Epithelial cell of prostate (primary cell): Measurements from ENCODE around the gene CDK5.
"Not testable (repeated sequence)": the region's sequence is repeated elsewhere in the genome, so short reads cannot be mapped to it uniquely, and the experiment has no call there.

Experiments
- DNase-seq: peaks from one replicate; pipeline ENCODE4 v3.0.0-alpha.2; 2011; ENCODE audit warnings: low read depth, low spot score
- H3K27ac ChIP-seq: fragments of 450-650 bp; 2 replicates; pipeline ENCODE4 v1.5.1; 2017; ENCODE audit warnings: mild to moderate bottlenecking

CDK5 gene

DNA sequence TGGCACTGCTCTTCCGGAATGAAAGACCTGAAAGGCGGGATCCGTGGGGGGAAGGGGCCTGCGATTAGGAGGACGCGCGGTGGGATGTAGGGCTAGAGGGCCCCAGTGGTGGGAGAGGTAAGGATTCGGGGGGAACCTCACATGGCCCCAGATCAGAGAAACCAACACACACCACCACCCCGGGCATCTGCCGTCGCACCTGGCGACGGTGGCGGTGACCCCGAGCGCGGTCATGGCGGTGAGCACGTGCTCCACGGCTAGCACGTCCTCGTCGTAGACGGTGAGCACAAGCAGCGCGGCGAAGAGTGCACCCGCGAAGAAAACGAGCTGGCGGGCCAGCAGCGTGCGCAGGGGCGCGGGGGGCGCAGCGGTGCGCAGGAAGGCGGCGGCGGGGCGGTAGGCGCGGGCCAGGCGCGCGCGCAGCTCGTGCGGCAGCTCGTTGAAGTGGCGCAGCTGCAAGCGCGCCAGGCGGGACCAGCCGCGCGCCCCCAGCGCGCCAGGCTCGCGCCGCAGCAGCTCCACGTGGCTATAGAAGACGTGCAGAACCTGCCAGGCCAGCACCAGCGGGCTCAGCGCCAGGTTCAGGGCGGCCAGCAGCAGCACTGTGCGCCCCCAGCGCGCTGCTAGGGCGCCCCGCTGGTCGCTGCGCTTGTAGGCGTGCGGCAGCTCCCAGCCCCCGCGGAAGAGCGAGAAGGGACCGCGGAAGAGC is 39.1 kb downstream of the CDK5 start:
- DNase-seq: no peak
- H3K27ac ChIP-seq: no peak overlapping the region

DNA sequence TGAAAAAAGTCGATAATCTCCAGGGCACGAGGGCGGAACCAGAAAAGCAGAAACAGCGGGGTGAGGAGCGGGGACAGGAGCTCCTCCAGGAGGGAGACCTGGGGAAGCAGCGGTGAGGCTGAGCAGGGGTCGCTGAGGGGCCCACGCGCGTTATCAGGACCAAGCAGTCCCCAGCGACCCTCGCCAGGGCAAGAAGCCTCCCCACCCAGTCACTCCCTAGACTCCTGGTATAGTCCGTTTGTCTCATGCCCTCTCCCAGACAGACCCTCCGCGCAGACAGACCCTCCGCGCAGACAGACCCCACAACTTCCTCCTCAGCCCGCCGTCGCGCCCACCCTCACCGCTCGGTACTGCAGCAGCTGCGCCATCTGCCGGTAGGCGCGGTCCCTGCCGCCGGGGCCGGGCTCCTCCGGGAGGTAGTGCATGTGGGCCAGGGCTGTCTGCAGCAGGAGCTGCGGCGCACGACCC is 39.7 kb downstream of the CDK5 start:
- no peak overlapping the region for H3K27ac ChIP-seq
- no peak for DNase-seq

DNA sequence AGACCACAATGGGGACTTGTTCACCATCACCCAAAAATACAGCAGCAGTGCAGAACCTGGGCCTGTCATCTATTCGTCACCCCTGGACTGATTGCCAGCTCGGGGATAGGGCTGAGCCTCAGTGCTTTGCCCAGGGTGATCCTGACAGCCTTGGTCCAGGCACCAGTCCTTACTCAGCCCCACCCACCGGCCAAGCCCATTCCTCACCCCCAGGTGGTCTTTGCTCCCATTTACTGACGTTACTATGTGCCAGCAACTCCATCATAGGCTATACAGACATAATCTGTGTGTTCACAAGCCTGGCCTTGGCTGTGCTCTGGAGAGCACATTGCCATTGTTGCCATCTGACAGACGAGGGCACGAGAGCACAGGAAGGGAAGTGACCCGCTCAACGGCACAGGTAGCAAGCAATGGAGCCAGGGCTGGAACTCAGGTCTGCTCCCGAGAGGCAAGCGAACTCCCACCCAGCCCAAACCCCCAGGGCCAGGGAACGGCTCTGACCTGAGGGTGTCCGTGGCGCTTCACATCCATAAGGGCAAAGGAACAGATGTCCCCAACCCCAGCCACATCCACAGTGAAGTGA is 40.2 kb downstream of the CDK5 start:
- no peak overlapping the region for H3K27ac ChIP-seq
- DNase-seq: no peak

DNA sequence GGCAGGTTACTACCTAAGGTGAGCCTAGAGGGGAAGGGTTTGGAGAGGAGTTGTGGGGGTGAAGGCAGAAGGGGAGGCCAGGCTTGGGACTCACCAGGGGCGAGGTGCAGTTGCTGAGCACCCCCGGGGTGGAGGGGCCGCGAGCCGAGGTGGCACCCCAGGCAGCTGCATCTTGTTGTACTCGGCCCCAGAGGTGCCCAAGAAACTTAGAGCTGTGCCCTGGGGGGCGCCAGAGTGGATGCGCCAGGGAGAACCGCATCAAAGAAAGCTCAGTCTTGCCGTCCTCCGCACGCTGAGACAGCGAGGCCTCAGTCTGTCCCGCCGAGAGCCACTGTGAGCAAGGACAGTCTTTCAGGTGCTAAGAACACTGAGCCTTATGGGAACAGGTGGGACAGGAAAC is 40.8 kb downstream of the CDK5 start:
- no peak overlapping the region for H3K27ac ChIP-seq
- DNase-seq: no peak

DNA sequence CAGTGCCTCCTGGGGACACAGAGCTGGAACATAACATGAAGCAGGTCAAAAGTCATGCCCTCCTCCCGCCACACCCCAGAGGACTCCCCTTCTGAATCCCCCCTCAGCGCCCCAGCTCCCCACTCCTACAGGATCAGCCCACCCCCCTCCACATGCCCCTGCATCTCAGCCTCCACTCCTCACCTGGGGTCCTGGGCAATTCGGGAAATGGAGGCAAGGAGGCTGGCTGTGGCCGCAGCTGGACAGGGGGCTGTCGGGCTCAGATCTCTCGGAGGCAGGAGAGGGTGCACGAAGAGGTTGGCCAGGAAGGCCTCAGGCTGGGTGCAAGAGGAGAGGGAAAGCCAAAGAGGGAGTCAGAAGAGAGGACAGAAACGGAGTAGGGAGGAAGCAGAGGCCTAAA is 41.2 kb downstream of the CDK5 start:
- H3K27ac ChIP-seq: no peak overlapping the region
- no peak for DNase-seq

DNA sequence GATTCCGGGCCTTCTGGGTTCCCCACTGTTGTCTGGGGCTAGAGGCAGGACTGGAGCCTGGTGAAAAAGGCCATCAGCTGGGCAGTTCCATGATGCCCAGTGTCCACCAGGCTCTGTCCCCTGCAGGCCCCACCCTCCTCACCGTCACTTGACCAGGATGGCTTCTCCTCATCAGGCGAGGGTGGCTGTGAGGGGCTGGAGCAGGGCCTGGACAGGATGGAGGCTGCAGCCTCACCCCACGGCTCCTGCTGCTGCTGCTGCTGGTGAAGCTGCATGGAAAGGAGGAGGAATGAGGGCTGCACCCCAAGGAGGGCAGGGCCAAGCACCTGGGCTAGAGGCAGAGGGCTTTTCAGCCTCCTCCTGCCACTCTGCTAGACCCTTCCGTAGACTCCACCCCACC is 41.7 kb downstream of the CDK5 start:
- DNase-seq: no peak
- H3K27ac ChIP-seq: no peak overlapping the region

DNA sequence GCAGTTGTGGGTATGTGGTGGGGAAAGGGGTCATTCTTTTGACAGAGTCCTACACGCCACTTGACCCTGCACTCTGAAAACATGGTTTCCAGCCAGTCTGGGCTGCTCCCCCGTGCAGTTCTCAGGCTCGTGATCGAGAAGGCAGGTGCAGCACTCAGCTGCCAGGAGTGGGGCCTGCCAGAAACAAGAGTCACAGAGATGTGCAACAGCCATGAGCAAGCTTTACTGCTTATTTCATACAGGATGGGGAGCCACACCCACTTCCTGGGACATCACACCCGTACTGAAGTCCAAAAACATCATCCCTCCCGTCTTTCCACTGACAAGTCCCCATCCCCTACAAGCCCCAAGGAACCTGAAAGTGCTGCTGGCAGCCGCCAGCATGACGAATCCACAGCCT is 42.7 kb downstream of the CDK5 start:
- DNase-seq: no peak
- no peak overlapping the region for H3K27ac ChIP-seq

DNA sequence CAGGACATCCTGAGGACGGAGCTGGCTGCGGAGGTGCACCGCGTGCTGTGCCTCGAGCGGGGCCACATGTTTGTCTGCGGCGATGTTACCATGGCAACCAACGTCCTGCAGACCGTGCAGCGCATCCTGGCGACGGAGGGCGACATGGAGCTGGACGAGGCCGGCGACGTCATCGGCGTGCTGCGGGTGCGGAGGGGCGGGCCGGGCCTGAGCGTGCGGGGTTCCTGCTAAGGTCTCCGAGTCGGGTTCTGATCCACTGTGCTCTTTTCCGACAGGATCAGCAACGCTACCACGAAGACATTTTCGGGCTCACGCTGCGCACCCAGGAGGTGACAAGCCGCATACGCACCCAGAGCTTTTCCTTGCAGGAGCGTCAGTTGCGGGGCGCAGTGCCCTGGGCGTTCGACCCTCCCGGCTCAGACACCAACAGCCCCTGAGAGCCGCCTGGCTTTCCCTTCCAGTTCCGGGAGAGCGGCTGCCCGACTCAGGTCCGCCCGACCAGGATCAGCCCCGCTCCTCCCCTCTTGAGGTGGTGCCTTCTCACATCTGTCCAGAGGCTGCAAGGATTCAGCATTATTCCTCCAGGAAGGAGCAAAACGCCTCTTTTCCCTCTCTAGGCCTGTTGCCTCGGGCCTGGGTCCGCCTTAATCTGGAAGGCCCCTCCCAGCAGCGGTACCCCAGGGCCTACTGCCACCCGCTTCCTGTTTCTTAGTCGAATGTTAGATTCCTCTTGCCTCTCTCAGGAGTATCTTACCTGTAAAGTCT is 43.8 kb downstream of the CDK5 start:
- no peak for DNase-seq
- H3K27ac ChIP-seq: no peak overlapping the region

DNA sequence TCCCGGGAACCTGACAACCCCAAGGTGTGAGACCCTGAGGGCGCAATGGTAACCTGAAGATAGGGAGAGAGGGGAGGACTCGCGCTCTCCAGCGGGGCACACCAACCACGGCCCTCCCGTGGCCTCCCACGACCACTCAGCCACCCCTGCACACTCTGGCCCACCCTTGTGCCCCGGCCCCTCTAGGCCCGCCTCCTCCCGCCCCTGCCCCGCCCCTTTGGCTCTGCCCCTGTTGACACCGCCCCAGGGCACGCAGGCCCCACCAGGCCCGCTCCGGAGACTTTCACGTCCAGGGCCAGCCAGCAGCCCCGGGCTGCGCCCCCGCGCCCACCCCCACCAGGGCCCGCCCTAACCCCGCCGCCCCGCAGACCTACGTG is 44.4 kb downstream of the CDK5 start:
- no peak for DNase-seq
- no peak overlapping the region for H3K27ac ChIP-seq

DNA sequence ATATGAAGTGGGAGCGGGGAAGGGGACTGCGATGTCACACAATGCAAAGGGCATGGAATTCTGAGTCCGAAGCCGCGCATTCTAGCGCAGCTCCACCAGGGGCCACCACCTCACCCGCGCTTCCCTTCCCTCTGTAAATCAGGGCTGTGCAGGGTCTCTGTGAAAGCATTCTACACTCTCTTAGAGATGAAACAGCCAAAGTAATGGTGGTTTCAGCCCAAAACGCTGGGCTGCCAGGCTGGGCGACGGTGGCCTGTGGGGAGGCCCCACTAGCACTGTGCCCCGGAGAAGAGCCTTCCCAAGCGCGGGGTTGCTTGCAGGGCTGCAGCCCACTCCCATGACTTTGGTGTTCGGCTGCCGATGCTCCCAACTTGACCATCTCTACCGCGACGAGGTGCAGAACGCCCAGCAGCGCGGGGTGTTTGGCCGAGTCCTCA is 44.8 kb downstream of the CDK5 start:
- no peak for DNase-seq
- H3K27ac ChIP-seq: no peak overlapping the region

DNA sequence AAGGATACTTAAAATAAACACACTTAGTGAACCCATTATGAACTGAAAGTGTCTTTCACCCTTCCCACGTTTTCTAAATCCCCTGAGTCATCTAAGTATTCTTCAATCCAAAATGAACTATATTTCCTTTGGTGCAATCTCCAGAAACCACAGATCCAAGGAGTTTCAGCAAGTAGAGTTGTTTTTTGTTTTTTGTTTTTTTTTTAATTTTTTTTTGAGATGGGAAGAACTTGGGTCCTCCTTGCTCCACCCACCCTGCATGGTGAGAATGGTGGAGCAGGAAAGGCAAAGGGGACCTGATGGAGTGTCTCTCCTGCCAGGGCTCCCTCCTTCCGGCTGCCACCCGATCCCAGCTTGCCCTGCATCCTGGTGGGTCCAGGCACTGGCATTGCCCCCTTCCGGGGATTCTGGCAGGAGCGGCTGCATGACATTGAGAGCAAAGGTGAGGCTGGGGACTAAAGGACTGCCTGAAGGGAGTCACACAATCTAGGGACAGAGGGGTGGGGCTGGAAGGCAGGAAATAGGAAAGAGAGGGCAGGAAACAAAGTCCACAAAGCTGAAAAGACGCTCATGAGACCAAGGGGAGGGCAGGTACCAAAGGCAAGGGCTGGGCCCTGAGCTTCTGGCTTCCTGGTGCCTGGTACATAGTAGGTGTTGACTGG is 45.5 kb downstream of the CDK5 start:
- H3K27ac ChIP-seq: no peak overlapping the region
- no peak for DNase-seq

DNA sequence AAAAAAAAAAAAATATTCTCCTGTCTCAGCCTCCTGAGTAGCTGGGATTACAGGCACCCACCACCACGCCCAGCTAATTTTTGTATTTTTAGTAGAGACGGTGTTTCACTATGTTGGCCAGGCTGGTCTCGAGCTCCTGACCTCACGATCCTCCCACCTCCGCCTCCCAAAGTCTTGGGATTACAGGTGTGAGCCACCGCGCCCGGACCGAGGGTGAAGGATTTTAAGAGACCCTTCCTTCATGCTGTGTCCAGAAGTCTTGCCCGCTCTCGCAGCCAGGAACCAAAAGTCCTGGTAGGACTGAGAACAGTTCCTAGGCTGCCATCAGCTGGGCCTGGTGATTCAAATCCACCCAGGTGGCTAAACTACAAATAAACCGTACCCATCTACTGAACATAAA is 46.1 kb downstream of the CDK5 start:
- not testable (repeated sequence) for DNase-seq, H3K27ac ChIP-seq

DNA sequence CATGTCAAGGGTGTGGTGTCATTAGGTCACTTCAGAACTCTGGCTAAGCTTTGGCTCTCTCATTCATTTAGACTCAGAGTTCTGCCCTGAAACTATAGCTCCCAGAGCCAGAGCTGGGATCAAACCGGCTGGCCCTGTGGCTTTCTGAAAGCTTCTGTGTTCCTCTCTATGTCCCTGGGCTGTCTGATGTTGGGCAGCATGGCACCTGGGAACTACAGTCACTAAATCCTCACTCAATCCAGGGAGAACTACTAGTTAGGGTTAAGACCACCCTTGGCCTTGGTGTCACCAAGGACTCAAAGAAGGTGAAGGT is 46.6 kb downstream of the CDK5 start:
- no peak overlapping the region for H3K27ac ChIP-seq
- DNase-seq: no peak

DNA sequence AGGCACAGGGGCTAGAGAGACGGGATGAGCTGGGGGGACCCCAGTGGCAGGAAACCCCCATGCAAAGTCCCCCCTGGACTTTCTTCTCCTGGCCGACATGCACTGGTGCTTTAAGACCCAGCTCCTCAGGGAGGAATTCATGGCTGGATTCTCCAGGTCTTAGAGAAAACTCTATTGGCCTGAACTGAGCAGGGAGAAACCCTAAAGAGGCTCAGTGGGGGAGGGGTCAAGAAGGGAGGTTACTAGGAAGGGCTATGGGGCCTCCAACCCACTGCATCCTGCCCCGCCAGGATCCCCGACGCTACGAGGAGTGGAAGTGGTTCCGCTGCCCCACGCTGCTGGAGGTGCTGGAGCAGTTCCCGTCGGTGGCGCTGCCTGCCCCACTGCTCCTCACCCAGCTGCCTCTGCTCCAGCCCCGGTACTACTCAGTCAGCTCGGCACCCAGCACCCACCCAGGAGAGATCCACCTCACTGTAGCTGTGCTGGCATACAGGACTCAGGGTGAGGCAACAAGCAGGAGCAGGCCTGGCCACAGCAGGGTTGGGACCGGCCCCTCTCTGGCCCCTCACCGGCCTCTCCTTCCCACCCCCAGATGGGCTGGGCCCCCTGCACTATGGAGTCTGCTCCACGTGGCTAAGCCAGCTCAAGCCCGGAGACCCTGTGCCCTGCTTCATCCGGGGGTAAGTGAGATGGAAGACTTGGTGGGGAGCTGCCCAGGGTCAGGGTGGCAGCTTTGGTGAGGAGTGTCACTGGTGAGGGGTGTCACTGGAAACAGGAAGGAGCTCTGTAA is 47.2 kb downstream of the CDK5 start:
- H3K27ac ChIP-seq: no peak overlapping the region
- DNase-seq: no peak

DNA sequence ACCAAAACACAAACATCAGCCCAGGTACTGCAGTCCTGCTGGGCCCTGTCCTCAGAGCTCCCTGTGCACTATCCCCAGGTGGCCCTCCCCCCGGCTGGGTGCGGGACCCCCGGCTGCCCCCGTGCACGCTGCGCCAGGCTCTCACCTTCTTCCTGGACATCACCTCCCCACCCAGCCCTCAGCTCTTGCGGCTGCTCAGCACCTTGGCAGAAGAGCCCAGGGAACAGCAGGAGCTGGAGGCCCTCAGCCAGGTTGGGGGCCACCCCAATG is 47.7 kb downstream of the CDK5 start:
- DNase-seq: no peak
- no peak overlapping the region for H3K27ac ChIP-seq

DNA sequence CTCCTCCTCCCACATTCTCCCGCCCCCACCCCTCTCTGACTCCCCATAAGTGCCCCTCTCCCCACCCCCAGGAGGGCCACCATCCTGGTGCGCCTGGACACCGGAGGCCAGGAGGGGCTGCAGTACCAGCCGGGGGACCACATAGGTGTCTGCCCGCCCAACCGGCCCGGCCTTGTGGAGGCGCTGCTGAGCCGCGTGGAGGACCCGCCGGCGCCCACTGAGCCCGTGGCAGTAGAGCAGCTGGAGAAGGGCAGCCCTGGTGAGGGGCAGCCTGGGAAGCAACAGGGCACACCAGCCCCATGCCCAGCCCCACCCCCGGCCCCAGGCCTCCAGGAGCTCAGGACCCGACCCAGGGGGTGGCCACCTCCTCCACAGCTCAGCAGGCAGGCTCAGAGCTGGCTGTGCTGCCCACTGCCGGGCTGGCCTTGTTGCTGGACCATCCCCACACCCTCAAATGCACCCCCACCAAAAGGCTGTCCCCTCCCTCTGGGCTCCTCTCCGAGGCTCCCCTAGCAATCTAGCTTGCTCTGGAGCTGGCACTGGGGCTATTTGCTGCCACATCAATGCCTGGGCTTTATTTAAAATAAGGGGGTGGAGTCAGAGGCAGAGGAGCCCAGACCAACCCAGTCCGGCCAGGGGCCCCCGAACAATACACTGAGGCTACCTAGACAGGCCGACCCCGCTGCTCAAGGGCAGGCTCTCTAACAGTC is 48.2 kb downstream of the CDK5 start:
- H3K27ac ChIP-seq: no peak overlapping the region
- DNase-seq: no peak

DNA sequence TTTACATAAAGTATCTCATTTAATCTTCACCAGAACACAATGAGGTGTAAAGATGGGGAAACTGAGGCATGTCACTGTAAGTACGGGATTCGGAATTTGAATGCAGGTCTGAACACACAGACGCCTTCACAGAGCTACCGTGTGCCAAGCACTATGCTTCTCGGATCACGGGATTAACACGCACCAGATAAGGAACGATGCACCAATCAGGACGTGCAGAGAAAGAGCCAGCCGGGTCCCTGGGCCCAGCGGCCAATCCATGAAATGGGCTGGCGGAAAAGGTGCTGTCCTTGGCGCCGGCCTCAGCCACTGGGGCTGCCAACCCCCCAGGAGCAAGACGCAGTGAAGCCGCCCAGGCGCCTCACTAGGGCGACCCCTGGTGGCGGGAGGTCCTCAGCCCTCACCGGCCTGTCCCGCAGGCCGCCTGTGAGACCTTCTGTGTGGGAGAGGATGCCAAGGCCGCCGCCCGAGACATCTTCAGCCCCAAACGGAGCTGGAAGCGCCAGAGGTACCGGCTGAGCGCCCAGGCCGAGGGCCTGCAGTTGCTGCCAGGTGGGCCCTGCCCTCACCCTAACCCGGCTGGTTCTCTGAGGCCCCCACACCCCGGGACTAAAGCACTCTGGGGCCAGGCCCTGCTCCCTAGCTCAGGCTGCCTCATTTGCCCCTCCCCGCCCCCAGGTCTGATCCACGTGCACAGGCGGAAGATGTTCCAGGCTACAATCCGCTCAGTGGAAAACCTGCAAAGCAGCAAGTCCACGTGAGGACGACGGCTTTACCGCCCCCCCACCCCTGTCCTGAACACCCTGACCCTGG is 49.0 kb downstream of the CDK5 start:
- no peak for DNase-seq
- H3K27ac ChIP-seq: no peak overlapping the region

DNA sequence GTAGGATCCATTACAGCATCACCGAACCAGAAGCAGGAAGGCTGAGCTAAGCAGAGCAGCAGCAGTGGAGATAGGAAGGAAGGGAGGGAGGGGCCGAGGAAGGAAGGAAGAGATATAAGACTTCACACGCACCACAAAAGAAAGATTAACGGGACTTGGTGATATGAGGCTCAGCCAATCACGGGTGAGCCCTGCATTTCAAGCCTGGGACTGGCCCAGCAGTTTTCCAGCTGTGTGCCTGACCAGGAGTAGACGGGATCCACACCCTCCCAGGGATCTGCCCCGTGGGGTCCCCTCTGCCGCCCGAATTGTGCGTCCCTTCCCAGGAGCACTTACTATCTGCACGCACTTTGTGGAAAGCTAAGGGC is 49.6 kb downstream of the CDK5 start:
- no peak overlapping the region for H3K27ac ChIP-seq
- DNase-seq: no peak

DNA sequence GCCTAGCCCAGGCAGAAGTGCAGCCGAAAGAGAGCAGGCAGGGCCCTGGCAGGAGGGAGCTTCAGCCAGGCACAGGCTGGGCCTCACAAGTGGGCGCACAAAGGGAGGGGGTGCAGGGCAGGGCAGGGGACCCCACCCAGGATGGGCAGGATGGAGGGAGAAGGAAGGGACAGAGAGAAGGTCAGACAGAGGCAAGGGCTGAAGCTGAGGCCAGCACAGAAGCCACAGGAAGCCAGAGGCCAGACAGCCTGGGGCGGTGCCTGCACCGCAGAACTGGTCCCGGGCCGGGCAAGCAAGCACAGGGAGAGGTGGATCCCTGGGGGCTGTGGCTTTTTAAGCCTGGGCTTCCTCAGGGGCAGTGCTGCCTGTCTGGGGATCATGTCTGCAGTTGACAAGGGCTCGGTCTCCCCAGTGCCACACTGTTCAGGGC is 50.2 kb downstream of the CDK5 start:
- H3K27ac ChIP-seq: no peak overlapping the region
- no peak for DNase-seq
